Keratinocyte (primary cell): ENCODE data around the gene RAB4A. TPM values are rescaled to one million over a fixed set of nuclear protein-coding genes. Genes with fewer than 3 reads are reported as not detected.

Experiments used
- DNase-seq: peaks from one replicate; pipeline ENCODE4 v3.0.0-alpha.2; 2011; ENCODE audit warnings: low read depth, missing footprints, low spot score
- FAIRE-seq: peaks from 2 replicates; lab custom pipeline; 2011; peaks lifted over from hg19 to GRCh38; lab: Jason Lieb, UNC
- H2AFZ ChIP-seq: 2 replicates; pipeline ENCODE4 v1.6.0; 2012; ENCODE audit warnings: low read length, control low read depth, inconsistent platforms; ENCODE audit not compliant: control insufficient read depth
- H3K27ac ChIP-seq: 2 replicates; pipeline ENCODE4 v1.5.1; 2011; ENCODE audit warnings: low read length; ENCODE audit not compliant: control insufficient read depth, insufficient read depth
- H3K27me3 ChIP-seq: 3 replicates; pipeline ENCODE4 v1.6.0; 2011; ENCODE audit warnings: low read length; ENCODE audit not compliant: control insufficient read depth, insufficient read depth; ENCODE audit errors: extremely low read depth
- H3K36me3 ChIP-seq, 2 experiments: 2 replicates in 1 of 2; 3 replicates in 1 of 2; pipeline ENCODE4 v1.5.1; 2011; ENCODE audit warnings: low read length in 2 of 2, mild to moderate bottlenecking in 1 of 2; ENCODE audit not compliant: control insufficient read depth in 2 of 2, insufficient read depth in 2 of 2; ENCODE audit errors: extremely low read depth in 1 of 2
- H3K4me1 ChIP-seq: 3 replicates; pipeline ENCODE4 v1.5.1; 2011; ENCODE audit warnings: low read length; ENCODE audit not compliant: control insufficient read depth, insufficient read depth; ENCODE audit errors: extremely low read depth
- H3K4me2 ChIP-seq: 3 replicates; pipeline ENCODE4 v1.6.0; 2011; ENCODE audit warnings: low read depth, low read length; ENCODE audit not compliant: control insufficient read depth, insufficient read depth; ENCODE audit errors: extremely low read depth
- H3K4me3 ChIP-seq, 3 experiments: fragments of 200-600 bp in 1 of 3; sonication (generic) in 1 of 3; 2 replicates in 2 of 3; 3 replicates in 1 of 3; pipeline ENCODE4 v1.5.1; 2011 to 2016; ENCODE audit warnings: low read length in 3 of 3, mild to moderate bottlenecking in 3 of 3, control low read depth in 2 of 3, inconsistent platforms in 1 of 3, low read depth in 1 of 3, mixed read lengths in 1 of 3, mixed run types in 1 of 3, moderate library complexity in 1 of 3; ENCODE audit not compliant: control insufficient read depth in 2 of 3, insufficient read depth in 2 of 3; ENCODE audit errors: extremely low read depth in 1 of 3
- H3K79me2 ChIP-seq: 2 replicates; pipeline ENCODE4 v1.6.0; 2012; ENCODE audit warnings: low read length; ENCODE audit not compliant: control insufficient read depth, insufficient read depth
- H3K9ac ChIP-seq: 3 replicates; pipeline ENCODE4 v1.6.0; 2011; ENCODE audit warnings: low read length; ENCODE audit not compliant: control insufficient read depth, insufficient read depth; ENCODE audit errors: extremely low read depth
- H3K9me1 ChIP-seq: 3 replicates; pipeline ENCODE4 v1.6.0; 2011; ENCODE audit warnings: low read length; ENCODE audit not compliant: control insufficient read depth, insufficient read depth; ENCODE audit errors: extremely low read depth
- H3K9me3 ChIP-seq: 2 replicates; pipeline ENCODE4 v1.5.1; 2012; ENCODE audit warnings: low read depth, low read length; ENCODE audit not compliant: control insufficient read depth
- H4K20me1 ChIP-seq: 3 replicates; pipeline ENCODE4 v1.6.0; 2011; ENCODE audit warnings: low read length; ENCODE audit not compliant: control insufficient read depth, insufficient read depth; ENCODE audit errors: extremely low read depth
- EZH2 ChIP-seq: IDR thresholded peaks from one replicate; pipeline ENCODE4 v1.6.1; 2012; ENCODE audit warnings: inconsistent platforms, mild to moderate bottlenecking, low read length, moderate library complexity
- dilution Hi-C: fragments of 300-500 bp; cut with MboI; formaldehyde crosslinking; loops from one replicate; pipeline ENCODE4 v1.7.0; 2020; ENCODE audit warnings: low sequenced_read_pairs; ENCODE audit not compliant: extremely low pct_ligation_motif_present
- polyA plus RNA-seq, 5 experiments: library from polyadenylated mRNA; depleted of rRNA in 3 of 5; stranded (reverse) in 3 of 5; stranded (forward) in 1 of 5; unstranded in 1 of 5; fragments of >200 nt; gene quantifications; 1 replicate in 1 of 5; 2 replicates in 3 of 5; 3 replicates in 1 of 5; pipeline versions ENCODE4 v1.2.1 to v1.2.3, GENCODE V29; 2011 to 2012; ENCODE audit warnings: missing spikeins in 2 of 5, low read depth in 1 of 5, low replicate concordance in 1 of 5
- TF ChIP-seq, protein P1 (sequence below), 3 experiments: IDR thresholded peaks in 1 of 3; conservative IDR thresholded peaks in 1 of 3; optimal IDR thresholded peaks in 1 of 3; 2 replicates in 2 of 3; 3 replicates in 1 of 3; pipeline versions ENCODE3 to v1.5.1; 2011; ENCODE audit warnings: low read length in 3 of 3, mild to moderate bottlenecking in 3 of 3, moderate library complexity in 2 of 3, control low read depth in 1 of 3, inconsistent platforms in 1 of 3; ENCODE audit not compliant: insufficient read depth in 2 of 3; ENCODE audit errors: extremely low read depth in 1 of 3

The RAB4A gene
- polyA plus RNA-seq, 1 donor (not counting 4 experiments of a cell fraction or from before 2014, with no cell fraction given) = 54.7 TPM

DNA sequence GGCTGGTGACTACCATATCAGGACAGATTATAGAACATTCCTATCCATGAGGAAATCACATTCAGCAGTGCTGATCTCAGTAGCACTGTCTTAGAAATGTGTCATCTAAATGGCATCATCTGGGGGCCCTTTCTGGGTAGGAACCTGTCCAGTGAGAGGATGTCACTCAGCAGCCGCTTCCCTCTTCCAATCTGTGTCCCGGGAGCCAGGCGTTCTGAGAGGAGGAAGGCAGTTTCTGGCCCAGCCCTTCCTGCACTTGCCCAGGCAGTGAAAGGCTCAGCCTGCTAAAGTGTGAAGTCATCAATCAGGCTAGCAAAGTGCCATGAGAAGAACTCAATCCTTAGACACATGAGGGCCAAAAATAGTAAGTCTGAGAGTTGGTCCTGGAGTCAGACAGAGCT is 25.6 kb downstream of the RAB4A start:
- no peak overlapping the region for H3K9ac ChIP-seq
- no peak overlapping the region for H3K4me3 ChIP-seq
- TF ChIP-seq, protein P1, sequence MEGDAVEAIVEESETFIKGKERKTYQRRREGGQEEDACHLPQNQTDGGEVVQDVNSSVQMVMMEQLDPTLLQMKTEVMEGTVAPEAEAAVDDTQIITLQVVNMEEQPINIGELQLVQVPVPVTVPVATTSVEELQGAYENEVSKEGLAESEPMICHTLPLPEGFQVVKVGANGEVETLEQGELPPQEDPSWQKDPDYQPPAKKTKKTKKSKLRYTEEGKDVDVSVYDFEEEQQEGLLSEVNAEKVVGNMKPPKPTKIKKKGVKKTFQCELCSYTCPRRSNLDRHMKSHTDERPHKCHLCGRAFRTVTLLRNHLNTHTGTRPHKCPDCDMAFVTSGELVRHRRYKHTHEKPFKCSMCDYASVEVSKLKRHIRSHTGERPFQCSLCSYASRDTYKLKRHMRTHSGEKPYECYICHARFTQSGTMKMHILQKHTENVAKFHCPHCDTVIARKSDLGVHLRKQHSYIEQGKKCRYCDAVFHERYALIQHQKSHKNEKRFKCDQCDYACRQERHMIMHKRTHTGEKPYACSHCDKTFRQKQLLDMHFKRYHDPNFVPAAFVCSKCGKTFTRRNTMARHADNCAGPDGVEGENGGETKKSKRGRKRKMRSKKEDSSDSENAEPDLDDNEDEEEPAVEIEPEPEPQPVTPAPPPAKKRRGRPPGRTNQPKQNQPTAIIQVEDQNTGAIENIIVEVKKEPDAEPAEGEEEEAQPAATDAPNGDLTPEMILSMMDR (optimal IDR thresholded peaks at IDR 0.05 in 1 of 3, IDR thresholded peaks at IDR 0.05 in 1 of 3, conservative IDR thresholded peaks at IDR 0.05 in 1 of 3; ENCODE audit: extremely low read depth in 1 of 3, insufficient read depth in 2 of 3, low read length in 3 of 3) = no peak
- TF ChIP-seq EZH2 = no peak
- H3K36me3 ChIP-seq = peaks cover 20 to 25% of the 10 kb centered on the region in 2 experiments
- no peaks in the 10 kb centered on the region for H3K9me3 ChIP-seq
- FAIRE-seq = no peak
- H3K4me1 ChIP-seq = no peaks in the 10 kb centered on the region
- no peaks in the 10 kb centered on the region for H3K79me2 ChIP-seq
- H2AFZ ChIP-seq = no peak overlapping the region
- dilution Hi-C loops = no loop called here
- no peaks in the 10 kb centered on the region for H3K27me3 ChIP-seq
- H3K27ac ChIP-seq = no peak overlapping the region
- no peak overlapping the region for H3K4me2 ChIP-seq
- no peaks in the 10 kb centered on the region for H4K20me1 ChIP-seq
- no peaks in the 10 kb centered on the region for H3K9me1 ChIP-seq
- DNase-seq = no peak

DNA sequence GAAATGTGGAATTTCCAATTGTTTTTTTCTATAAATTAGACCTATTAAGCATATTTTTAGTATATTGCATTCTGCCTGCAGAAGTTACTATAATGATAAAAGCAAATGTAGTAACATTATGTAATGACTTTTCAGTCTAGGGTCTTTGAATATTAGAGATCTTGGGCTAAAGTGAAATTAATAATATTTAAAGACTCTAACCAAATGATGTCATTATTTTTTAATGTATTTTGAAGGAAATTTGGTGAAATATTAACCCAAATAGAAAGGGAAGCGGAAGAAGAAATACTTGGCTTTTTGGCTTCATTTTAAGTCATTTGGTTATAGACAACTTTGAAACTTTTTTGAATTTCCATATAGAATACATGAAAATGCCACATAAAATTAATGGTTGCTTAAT is 26.8 kb downstream of the RAB4A start:
- TF ChIP-seq EZH2 = no peak
- TF ChIP-seq, protein P1 (optimal IDR thresholded peaks at IDR 0.05 in 1 of 3, IDR thresholded peaks at IDR 0.05 in 1 of 3, conservative IDR thresholded peaks at IDR 0.05 in 1 of 3; ENCODE audit: extremely low read depth in 1 of 3, insufficient read depth in 2 of 3, low read length in 3 of 3) = no peak
- no peaks in the 10 kb centered on the region for H3K79me2 ChIP-seq
- H2AFZ ChIP-seq = no peak overlapping the region
- H3K4me3 ChIP-seq = no peak overlapping the region
- no peak overlapping the region for H3K9ac ChIP-seq
- no peaks in the 10 kb centered on the region for H4K20me1 ChIP-seq
- no peak overlapping the region for H3K4me2 ChIP-seq
- FAIRE-seq (no peak), DNase-seq (no peak)
- H3K36me3 ChIP-seq = peaks cover 18 to 25% of the 10 kb centered on the region in 2 experiments
- no peaks in the 10 kb centered on the region for H3K9me1 ChIP-seq
- no peaks in the 10 kb centered on the region for H3K27me3 ChIP-seq
- H3K27ac ChIP-seq = no peak overlapping the region
- no peaks in the 10 kb centered on the region for H3K4me1 ChIP-seq
- no peaks in the 10 kb centered on the region for H3K9me3 ChIP-seq
- dilution Hi-C loops = no loop called here
